DND-41 (cell line): Measurements from ENCODE around the gene FBXL15.

Experiments used
- ATAC-seq: fragments of 200-7000 bp; cut with Tn5 transposase; 3 replicates; pipeline ENCODE4 v1.9.1; 2021; ENCODE audit warnings: low read depth; ENCODE audit not compliant: insufficient read depth
- DNase-seq: peaks from one replicate; pipeline ENCODE4 v3.0.0-alpha.2; 2020
- H2AFZ ChIP-seq: 2 replicates; pipeline ENCODE4 v1.6.0; 2012; ENCODE audit warnings: low read depth, low read length
- H3K27ac ChIP-seq: 2 replicates; pipeline ENCODE4 v1.5.1; 2012; ENCODE audit warnings: low read length, inconsistent platforms
- H3K27me3 ChIP-seq: fragments of 200-600 bp; sonication (generic); 2 replicates; pipeline ENCODE4 v1.6.0; 2012; ENCODE audit warnings: low read length, mild to moderate bottlenecking, inconsistent platforms; ENCODE audit not compliant: insufficient read depth, poor library complexity
- H3K36me3 ChIP-seq: 2 replicates; pipeline ENCODE4 v1.5.1; 2012; ENCODE audit warnings: low read length, inconsistent platforms; ENCODE audit not compliant: insufficient read depth
- H3K4me1 ChIP-seq: 2 replicates; pipeline ENCODE4 v1.5.1; 2012; ENCODE audit warnings: mild to moderate bottlenecking, low read length; ENCODE audit not compliant: insufficient read depth
- H3K4me2 ChIP-seq: 2 replicates; pipeline ENCODE4 v1.6.0; 2012; ENCODE audit warnings: mild to moderate bottlenecking, moderate library complexity, low read length, inconsistent platforms; ENCODE audit not compliant: insufficient read depth
- H3K4me3 ChIP-seq, 2 experiments: fragments of 200-600 bp in 1 of 2; shearing (Covaris generic) in 1 of 2; 2 replicates each; pipeline ENCODE4 v1.5.1; 2012 to 2016; ENCODE audit warnings: inconsistent platforms in 2 of 2, low read length in 2 of 2, mild to moderate bottlenecking in 2 of 2, low read depth in 1 of 2, moderate library complexity in 1 of 2
- H3K79me2 ChIP-seq: 2 replicates; pipeline ENCODE4 v1.6.0; 2012; ENCODE audit warnings: low read length, inconsistent platforms; ENCODE audit not compliant: insufficient read depth
- H3K9ac ChIP-seq: 2 replicates; pipeline ENCODE4 v1.6.0; 2012; ENCODE audit warnings: low read depth, mild to moderate bottlenecking, inconsistent platforms, low read length, moderate library complexity
- H3K9me3 ChIP-seq: 2 replicates; pipeline ENCODE4 v1.5.1; 2012; ENCODE audit warnings: low read length, moderate library complexity, mild to moderate bottlenecking, inconsistent platforms; ENCODE audit not compliant: insufficient read depth, severe bottlenecking
- H4K20me1 ChIP-seq: 2 replicates; pipeline ENCODE4 v1.6.0; 2012; ENCODE audit warnings: low read length; ENCODE audit not compliant: insufficient read depth
- EZH2 ChIP-seq: IDR thresholded peaks from 3 replicates; pipeline ENCODE4 v1.6.1; 2012; ENCODE audit warnings: borderline replicate concordance, low read depth, mild to moderate bottlenecking, moderate library complexity, low read length, inconsistent platforms; ENCODE audit not compliant: severe bottlenecking
- TF ChIP-seq, protein P1 (sequence below): IDR thresholded peaks from 2 replicates; pipeline ENCODE4 v1.5.1; 2012; ENCODE audit warnings: borderline replicate concordance, low read length, moderate library complexity, mild to moderate bottlenecking; ENCODE audit not compliant: poor library complexity, severe bottlenecking; ENCODE audit errors: extremely low read depth

Gene FBXL15

DNA sequence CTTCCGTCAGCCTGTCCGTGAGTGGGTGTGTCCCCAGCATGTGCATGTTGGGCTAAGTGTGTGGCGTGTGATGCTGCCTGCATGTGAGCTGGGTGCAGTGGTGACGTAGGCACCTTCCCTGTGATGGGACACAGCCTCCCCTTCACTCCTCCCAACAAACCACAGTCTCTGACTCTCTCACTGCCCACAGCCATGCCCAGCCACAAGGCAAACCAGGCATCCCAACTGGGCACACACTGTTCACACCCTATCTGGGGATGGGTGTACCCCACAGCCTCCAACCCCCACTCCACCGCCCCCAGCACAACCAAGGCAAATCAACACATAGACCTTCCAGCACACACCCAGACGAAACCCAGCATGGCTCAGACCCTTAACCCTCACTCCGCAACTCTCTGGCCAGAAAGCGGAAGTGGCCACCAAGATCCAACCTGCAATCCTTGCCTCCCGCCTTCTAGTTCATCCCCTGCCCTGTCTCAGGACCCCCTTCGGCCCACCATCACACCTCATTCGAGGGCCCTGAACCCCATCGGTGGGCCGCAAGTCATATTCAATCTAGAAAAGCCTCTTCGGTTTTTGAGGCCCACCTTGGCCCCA is 12.4 kb upstream of the FBXL15 start:
- Histone ChIP-seq H3K9me3 (no peaks in the 10 kb centered on the region), H3K27me3 (peaks cover 35% of the 10 kb centered on the region), H3K4me1 (peaks cover 10% of the 10 kb centered on the region), H3K27ac (no peak overlapping the region), H4K20me1 (peaks cover 6% of the 10 kb centered on the region), H3K4me3 (no peak overlapping the region), H3K79me2 (no peaks in the 10 kb centered on the region), H3K4me2 (peak overlapping the region; percentile 59), H3K36me3 (no peaks in the 10 kb centered on the region), H3K9ac (no peak overlapping the region; the same call in 1 of the 2 replicates), H2AFZ (no peak overlapping the region)
- TF ChIP-seq EZH2: no peak
- TF ChIP-seq, protein P1, sequence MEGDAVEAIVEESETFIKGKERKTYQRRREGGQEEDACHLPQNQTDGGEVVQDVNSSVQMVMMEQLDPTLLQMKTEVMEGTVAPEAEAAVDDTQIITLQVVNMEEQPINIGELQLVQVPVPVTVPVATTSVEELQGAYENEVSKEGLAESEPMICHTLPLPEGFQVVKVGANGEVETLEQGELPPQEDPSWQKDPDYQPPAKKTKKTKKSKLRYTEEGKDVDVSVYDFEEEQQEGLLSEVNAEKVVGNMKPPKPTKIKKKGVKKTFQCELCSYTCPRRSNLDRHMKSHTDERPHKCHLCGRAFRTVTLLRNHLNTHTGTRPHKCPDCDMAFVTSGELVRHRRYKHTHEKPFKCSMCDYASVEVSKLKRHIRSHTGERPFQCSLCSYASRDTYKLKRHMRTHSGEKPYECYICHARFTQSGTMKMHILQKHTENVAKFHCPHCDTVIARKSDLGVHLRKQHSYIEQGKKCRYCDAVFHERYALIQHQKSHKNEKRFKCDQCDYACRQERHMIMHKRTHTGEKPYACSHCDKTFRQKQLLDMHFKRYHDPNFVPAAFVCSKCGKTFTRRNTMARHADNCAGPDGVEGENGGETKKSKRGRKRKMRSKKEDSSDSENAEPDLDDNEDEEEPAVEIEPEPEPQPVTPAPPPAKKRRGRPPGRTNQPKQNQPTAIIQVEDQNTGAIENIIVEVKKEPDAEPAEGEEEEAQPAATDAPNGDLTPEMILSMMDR: no peak
- ATAC-seq: no peak
- no peak for DNase-seq

DNA sequence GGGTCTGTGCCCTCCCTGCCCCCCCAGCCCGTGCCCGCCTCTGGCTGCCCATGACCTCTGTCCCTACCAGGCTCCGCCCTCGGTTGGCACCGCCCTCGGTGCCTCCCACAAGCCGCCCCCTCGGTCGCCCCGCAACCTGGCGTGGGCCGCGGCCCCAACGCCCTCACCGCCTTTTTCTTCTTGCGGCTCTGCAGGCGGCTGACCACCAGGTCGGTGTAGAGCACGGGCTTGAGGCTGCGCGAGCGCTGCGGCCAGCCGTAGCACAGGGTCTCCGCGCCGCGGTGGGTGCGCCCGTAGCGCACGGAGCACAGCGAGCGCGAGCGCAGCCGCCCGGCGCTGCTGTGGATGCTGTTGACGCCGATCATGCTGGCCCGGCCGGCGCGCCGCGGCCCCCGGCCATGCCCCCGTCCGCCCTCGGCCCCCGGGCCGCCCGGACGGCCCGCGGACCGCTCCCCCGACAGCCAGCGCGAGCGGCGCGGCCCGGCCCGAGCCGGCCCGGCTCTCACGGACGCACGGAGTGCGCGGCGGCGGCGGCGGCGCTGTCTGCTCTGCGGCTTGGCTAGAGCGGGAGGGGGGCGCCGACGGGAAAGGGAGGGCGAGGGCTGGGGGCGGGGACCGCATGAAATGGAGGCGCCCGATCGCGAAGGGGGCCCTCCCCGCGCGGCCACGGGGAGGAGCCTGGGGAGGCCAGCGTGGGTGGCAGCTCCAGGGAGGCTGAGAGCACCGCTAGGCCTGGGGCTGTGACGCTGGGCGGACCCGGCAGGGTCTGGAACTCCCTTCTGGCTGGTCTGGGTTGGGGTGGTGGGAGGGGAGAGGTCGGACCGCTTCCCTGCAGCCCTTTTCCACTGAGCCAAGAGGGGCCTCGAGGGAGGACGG is 11.7 kb upstream of the FBXL15 start:
- H3K4me1 ChIP-seq: peaks cover 10% of the 10 kb centered on the region
- H3K9me3 ChIP-seq: no peaks in the 10 kb centered on the region
- ATAC-seq (peak; percentile 63), DNase-seq (peak; percentile 54)
- H3K4me3 ChIP-seq: peak overlapping the region in 1 of 2 experiments; percentile 45; a peak in 2 of 4 replicates
- TF ChIP-seq, protein P1: no peak
- TF ChIP-seq EZH2: no peak
- H4K20me1 ChIP-seq: peaks cover 6% of the 10 kb centered on the region
- no peaks in the 10 kb centered on the region for H3K36me3 ChIP-seq
- H3K4me2 ChIP-seq: peak overlapping the region; percentile 59
- H3K9ac ChIP-seq: no peak overlapping the region; the same call in 1 of the 2 replicates
- no peak overlapping the region for H3K27ac ChIP-seq
- H3K27me3 ChIP-seq: peaks cover 35% of the 10 kb centered on the region
- no peak overlapping the region for H2AFZ ChIP-seq
- no peaks in the 10 kb centered on the region for H3K79me2 ChIP-seq

DNA sequence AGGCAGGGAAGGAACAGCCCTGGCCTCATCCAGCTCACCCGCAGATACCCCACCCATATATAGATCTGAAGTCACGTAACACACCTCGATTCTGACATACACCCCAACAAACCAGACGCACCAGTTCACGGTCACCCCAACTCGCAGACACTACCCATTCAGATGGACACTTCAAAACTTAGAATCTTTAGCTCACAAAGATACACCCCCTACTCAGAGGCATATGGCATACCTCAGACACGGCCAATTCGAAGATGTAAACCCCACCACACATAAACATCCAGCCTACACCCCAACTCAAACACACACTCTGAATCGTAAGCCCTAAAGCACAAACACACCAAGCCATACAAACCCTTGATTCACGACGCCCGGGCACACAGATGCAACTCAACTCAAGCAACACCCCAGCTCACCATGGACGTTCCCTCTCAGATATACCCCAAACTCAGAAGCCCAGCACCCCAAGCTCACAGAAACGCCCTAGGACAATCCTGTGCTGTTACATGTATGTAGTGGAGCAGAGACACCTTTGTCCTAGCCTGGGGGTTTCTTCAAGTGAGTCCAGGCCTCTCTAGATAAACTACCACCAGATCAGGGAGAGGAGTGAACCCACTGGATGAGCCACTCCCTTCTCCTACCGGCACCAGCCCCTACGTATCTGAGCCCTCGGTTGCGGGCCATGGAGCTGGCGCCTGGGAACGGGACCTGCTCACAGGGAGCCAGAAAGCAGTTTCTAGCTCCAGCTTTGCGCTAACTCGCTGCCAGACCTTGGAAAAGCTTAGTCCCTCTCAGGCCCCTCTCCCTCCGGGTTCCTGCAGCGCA is 10.8 kb upstream of the FBXL15 start:
- DNase-seq (no peak), ATAC-seq (no peak)
- TF ChIP-seq, protein P1: no peak
- TF ChIP-seq EZH2: peak; percentile 56
- Histone ChIP-seq H3K27me3 (peaks cover 35% of the 10 kb centered on the region), H3K4me2 (peak overlapping the region; percentile 59), H3K9ac (no peak overlapping the region), H3K4me3 (peak overlapping the region in 1 of 2 experiments; percentile 45; a peak in 2 of 4 replicates), H3K4me1 (peaks cover 10% of the 10 kb centered on the region), H3K9me3 (no peaks in the 10 kb centered on the region), H2AFZ (no peak overlapping the region), H4K20me1 (peaks cover 8% of the 10 kb centered on the region), H3K79me2 (no peaks in the 10 kb centered on the region), H3K27ac (no peak overlapping the region), H3K36me3 (no peaks in the 10 kb centered on the region)
